RWPE2 (cell line): ENCODE measurements around the gene TLE4.

ENCODE experiments used
- ATAC-seq: fragments of 200-7000 bp; cut with Tn5 transposase; 3 replicates; pipeline ENCODE4 v1.9.1; 2021; ENCODE audit warnings: low read depth
- DNase-seq: peaks from one replicate; pipeline ENCODE4 v3.0.0-alpha.2; 2020; ENCODE audit warnings: low spot score
- H3K27ac ChIP-seq: fragments of 450-650 bp; 2 replicates; pipeline ENCODE4 v1.5.1; 2017; ENCODE audit warnings: mild to moderate bottlenecking; ENCODE audit not compliant: poor library complexity, severe bottlenecking
- H3K27me3 ChIP-seq: fragments of 250-450 bp; sonication (Bioruptor Pico); 2 replicates; pipeline ENCODE4 v1.5.1; 2021; ENCODE audit warnings: mild to moderate bottlenecking, moderate library complexity; ENCODE audit not compliant: insufficient read depth, poor library complexity, severe bottlenecking
- H3K36me3 ChIP-seq: fragments of 250-450 bp; sonication (Bioruptor Pico); 2 replicates; pipeline ENCODE4 v1.5.1; 2020; ENCODE audit warnings: low read depth, mild to moderate bottlenecking, moderate library complexity
- H3K4me1 ChIP-seq: fragments of 250-450 bp; sonication (Bioruptor Pico); 2 replicates; pipeline ENCODE4 v1.5.1; 2021; ENCODE audit warnings: mild to moderate bottlenecking, moderate library complexity; ENCODE audit not compliant: insufficient read depth, poor library complexity, severe bottlenecking
- H3K4me3 ChIP-seq: fragments of 250-450 bp; sonication (Bioruptor Pico); 2 replicates; pipeline ENCODE4 v1.5.1; 2021; ENCODE audit warnings: mild to moderate bottlenecking, moderate library complexity; ENCODE audit not compliant: severe bottlenecking
- H3K9me3 ChIP-seq: fragments of 250-450 bp; sonication (Bioruptor Pico); 2 replicates; pipeline ENCODE4 v1.5.1; 2021; ENCODE audit warnings: mild to moderate bottlenecking, moderate library complexity; ENCODE audit not compliant: severe bottlenecking
- TF ChIP-seq, protein P1 (sequence below): fragments of 450-650 bp; IDR thresholded peaks from one replicate; pipeline ENCODE4 v1.5.1; 2017; ENCODE audit warnings: mild to moderate bottlenecking, moderate library complexity; ENCODE audit not compliant: poor library complexity, severe bottlenecking

TLE4 gene

DNA sequence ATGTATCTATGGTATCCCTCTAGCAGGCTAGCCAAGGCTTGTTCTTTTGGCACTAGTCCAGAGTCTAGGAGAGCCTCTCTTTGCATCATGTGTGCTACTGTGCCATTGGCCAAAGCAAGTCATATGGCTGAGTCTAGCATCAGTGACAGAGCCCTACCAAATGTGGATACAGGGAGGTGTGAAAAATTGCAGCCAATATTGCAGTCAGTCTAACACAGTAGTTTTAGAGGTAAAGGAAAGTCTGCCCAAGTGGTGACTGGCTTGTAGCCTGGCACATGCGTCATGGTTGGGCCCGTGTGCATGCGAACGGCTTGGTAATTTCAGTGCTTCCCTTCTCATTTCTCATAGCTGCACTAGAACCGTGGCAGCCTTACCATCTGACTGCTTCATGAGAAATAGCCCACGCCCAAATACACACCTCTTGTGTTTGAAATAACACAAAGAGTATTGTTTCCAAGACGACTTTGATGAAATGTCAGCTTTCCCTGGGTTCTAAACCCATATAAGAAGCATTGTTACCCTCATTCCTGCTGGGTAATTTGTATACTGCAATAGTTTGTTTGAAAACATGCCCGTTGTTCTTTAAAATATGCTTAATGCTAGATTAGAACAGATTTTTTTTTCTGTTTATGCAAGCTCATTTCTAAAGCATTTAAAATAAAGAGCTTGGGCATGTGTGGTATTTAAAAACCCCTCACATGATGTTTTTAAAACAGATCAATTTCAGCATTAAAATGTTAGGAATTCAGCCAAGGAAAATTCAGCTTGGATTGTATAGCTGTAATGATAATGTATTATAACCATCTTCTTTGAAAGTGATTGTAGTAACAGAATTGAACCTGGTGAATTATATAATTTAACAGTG lies 113.2 kb downstream of the TLE4 start:
- H3K27me3 ChIP-seq: no peaks in the 10 kb centered on the region
- peak; percentile 25; the same call in 1 of the 3 replicates for ATAC-seq
- TF ChIP-seq, protein P1, sequence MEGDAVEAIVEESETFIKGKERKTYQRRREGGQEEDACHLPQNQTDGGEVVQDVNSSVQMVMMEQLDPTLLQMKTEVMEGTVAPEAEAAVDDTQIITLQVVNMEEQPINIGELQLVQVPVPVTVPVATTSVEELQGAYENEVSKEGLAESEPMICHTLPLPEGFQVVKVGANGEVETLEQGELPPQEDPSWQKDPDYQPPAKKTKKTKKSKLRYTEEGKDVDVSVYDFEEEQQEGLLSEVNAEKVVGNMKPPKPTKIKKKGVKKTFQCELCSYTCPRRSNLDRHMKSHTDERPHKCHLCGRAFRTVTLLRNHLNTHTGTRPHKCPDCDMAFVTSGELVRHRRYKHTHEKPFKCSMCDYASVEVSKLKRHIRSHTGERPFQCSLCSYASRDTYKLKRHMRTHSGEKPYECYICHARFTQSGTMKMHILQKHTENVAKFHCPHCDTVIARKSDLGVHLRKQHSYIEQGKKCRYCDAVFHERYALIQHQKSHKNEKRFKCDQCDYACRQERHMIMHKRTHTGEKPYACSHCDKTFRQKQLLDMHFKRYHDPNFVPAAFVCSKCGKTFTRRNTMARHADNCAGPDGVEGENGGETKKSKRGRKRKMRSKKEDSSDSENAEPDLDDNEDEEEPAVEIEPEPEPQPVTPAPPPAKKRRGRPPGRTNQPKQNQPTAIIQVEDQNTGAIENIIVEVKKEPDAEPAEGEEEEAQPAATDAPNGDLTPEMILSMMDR: no peak

DNA sequence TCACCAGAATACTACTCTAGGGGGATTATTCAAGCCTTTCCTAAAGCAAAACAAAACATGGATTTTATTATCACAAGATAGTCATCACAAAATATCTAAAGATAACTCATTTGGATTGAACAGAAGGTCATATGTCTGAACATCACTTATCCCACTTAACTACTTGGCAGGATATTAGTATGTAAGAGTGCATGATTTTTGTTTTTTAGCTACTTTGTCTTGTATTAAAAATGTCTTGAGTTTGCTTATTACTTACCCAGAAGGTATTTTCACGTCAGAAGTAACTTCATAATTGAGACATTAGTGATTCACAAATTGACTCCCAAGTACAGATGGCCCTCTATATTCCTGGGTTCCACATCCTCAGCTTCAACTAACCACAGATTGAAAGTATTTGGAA lies 113.8 kb downstream of the TLE4 start:
- Histone ChIP-seq H3K4me1 (peaks cover 4% of the 10 kb centered on the region), H3K36me3 (no peaks in the 10 kb centered on the region), H3K27ac (no peak overlapping the region), H3K27me3 (no peaks in the 10 kb centered on the region), H3K4me3 (no peak overlapping the region), H3K9me3 (no peaks in the 10 kb centered on the region)
- TF ChIP-seq, protein P1: no peak
- DNase-seq: no peak
- ATAC-seq: no peak

More for the DNA sequence above, 113.2 kb downstream of the TLE4 start:
- Histone ChIP-seq H3K27ac (no peak overlapping the region), H3K4me1 (peaks cover 4% of the 10 kb centered on the region), H3K36me3 (no peaks in the 10 kb centered on the region), H3K4me3 (no peak overlapping the region), H3K9me3 (no peaks in the 10 kb centered on the region)
- DNase-seq: no peak

DNA sequence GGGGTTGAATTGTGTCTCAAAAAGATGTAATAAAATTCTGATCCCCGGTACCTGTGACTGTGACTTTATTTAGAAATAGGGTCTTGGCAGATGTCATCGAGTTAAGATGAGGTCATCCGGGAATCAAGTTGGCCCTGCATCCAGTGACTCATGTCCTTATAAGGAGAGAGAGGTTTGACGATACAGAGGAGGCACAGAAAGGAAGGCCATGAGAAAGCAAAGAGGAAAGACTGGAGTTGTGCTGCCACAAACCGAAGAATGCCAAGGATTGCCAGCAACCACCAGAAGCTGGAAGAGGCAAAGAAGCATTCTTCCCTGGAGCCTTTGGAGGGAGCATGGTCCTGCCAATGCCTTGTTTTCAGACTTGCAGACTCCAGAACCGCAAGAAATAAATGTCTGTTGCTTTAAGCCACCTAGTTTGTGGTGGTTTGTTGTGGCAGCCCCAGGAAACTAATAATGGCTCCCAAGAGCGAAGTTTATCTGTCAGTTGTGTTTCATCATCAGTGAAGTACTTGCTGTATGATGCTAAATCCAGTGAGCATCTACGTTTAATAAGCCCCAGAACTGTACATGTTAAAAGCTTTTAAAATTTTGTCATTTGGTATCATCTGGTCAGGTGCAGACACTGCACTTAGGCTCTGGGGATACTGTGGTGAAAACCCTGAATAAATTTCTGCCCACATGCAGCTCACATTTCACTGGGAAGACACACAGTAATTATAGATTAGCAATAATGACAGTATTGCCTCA lies 114.8 kb downstream of the TLE4 start:
- Histone ChIP-seq H3K27ac (no peak overlapping the region), H3K4me3 (no peak overlapping the region), H3K27me3 (no peaks in the 10 kb centered on the region), H3K4me1 (peaks cover 4% of the 10 kb centered on the region), H3K36me3 (no peaks in the 10 kb centered on the region), H3K9me3 (no peaks in the 10 kb centered on the region)
- ATAC-seq (no peak), DNase-seq (no peak)
- TF ChIP-seq, protein P1: no peak

DNA sequence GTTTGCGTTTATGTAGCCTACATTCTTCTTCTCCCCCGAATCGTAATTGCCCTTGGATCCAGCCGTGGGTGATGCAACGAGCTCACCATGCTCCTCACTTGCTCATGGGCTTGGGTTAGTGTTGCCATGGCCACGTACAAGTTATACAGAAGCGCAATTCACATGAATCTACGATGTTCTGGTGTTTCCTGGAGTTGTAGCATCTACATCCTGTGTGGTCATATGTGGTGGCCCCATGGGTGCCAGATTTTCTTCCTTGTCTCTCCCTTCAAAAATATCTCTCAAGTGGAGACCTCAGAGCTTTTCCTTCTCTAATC lies 115.3 kb downstream of the TLE4 start:
- H3K4me1 ChIP-seq: peaks cover 2% of the 10 kb centered on the region
- no peaks in the 10 kb centered on the region for H3K27me3 ChIP-seq
- ATAC-seq: no peak
- H3K36me3 ChIP-seq: no peaks in the 10 kb centered on the region
- H3K9me3 ChIP-seq: no peaks in the 10 kb centered on the region
- TF ChIP-seq, protein P1: no peak
- no peak overlapping the region for H3K27ac ChIP-seq
- H3K4me3 ChIP-seq: no peak overlapping the region
- DNase-seq: no peak
